ENCODE results near the gene UBA1.

Gene UBA1

DNA sequence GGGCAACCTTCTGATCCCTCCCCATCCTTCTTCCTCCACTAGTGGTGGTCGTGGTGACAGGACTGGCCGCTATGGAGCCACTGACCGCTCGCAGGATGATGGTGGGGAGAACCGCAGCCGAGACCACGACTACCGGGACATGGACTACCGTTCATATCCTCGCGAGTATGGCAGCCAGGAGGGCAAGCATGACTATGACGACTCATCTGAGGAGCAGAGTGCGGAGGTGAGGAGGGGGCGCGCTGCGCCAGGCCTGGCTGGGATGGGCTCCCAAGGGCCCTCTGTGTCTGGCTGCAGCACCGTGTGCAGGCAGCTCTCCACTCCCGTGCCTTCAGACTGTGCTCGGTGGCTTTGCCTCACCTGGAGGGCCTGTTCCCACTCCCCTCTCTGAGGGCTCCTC, 24.4 kb upstream of the UBA1 start:
- Histone ChIP-seq H3K4me3 (no peak overlapping the region), H3K27ac (no peak overlapping the region)

DNA sequence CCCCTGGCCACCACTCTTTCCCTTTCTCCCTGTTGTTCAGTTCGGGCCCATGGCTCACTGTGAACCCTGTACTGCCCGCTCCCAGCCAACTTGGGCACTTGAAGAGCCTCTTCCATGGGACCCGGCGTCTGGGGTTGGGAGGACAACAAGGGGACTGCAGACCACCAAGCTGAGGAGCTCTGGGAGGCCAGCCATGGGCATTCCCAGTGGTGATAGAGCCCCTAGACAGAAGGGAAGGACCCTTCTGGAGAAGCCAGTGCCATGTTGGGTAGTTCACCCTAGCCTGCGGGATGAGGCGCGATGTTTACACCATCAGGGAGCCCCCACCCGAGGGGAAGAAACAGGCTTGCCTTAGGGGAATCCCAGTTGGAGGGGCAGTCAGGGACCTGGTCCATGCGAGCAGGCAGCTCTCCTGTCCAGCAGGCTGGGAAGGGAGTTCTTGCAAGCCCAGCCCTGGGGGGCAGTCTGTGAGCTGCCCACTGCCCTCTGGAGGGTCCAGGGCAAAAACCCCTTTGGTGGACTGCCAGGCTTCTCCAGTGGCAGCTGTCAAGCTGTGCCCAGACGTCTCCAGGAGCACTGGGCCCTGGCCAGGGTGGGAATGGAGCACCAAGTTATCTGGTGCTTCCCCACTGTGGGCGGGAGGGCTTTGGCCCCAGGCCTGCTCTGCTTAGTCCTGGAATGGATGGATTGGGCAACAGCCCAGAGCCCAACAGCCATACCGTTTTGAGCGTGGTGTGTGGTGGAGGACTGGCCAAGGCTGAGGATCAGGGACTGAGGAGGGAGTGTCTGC, 23.7 kb upstream of the UBA1 start:
- H3K27ac ChIP-seq, result no peak overlapping the region
- no peak overlapping the region for H3K4me3 ChIP-seq

DNA sequence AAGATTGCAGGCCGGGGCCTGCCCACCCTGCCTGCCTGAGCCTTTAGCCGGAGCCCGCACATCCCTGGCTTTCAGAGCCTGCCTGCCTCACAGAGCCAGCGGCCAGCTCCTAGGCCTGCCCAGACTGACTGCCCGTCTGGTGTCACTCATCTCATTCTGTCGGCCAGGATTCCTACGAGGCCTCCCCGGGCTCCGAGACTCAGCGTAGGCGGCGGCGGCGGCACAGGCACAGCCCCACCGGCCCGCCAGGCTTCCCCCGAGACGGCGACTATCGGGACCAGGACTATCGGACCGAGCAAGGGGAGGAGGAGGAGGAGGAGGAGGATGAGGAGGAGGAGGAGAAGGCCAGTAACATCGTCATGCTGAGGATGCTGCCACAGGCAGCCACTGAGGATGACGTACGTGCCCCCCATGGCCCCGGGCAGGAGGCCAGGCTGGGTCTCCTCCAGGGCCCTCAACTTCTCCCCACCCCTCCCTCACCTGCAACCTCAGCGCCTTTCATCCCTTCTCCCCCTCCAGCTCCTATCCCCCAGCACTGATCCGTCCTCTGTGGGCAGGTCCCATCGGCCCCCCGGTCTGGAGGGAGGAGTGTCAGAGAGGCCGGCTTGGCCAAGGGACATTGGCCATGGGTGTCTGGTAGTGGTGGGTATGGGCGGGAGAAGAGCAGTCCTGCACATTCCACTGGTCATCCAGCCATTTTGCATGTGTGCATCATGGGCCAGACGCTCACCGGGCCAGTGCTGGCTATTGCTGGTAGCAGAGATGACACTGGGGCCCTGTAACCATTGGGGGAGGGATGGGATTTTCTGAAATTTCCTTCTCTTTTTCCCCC, 22.6 kb upstream of the UBA1 start:
- H3K4me3 ChIP-seq, result no peak overlapping the region
- H3K27ac ChIP-seq, result no peak overlapping the region

DNA sequence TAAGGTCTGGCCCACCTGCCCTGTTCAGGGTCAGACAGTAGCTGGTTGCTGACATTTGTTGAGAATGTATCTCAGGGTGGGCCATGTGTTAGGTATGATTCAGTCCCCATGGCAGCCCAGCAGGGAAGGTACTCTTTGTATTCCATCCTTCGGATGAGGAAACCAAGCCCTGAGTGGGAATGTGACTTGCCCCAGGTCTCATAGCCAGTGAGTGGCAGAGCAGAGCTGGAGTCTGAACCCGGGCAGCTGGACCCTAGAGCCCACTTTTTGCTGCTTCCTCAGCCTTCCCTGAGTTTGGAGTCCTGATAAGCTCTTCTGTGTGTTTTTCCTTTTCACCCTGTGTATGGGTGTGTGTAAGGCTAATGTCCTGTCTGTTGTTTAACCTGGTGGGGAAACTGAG, 21.6 kb upstream of the UBA1 start:
- Histone ChIP-seq H3K4me3 (no peak overlapping the region), H3K27ac (no peak overlapping the region)

DNA sequence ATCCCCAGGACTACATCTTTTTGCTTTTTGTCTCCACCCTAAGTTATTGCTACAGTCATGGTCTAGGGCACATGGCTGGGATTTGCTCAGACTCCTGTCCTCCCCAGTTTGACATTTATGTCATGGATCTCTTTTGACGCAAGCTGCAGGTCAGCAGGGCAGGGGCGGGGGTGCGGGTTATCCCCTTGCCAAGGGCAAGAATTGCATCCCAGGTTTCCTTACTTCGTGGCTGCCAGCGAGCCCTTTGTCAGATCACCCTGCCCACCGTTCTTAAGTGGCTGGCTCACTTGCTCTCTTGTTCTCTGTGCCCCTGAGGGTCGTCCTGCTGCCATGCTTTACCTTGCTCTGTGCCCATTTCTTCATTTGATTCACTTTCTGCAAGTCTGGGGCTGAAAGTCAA, 21.1 kb upstream of the UBA1 start:
- no peak overlapping the region for H3K4me3 ChIP-seq
- H3K27ac ChIP-seq, result no peak overlapping the region

DNA sequence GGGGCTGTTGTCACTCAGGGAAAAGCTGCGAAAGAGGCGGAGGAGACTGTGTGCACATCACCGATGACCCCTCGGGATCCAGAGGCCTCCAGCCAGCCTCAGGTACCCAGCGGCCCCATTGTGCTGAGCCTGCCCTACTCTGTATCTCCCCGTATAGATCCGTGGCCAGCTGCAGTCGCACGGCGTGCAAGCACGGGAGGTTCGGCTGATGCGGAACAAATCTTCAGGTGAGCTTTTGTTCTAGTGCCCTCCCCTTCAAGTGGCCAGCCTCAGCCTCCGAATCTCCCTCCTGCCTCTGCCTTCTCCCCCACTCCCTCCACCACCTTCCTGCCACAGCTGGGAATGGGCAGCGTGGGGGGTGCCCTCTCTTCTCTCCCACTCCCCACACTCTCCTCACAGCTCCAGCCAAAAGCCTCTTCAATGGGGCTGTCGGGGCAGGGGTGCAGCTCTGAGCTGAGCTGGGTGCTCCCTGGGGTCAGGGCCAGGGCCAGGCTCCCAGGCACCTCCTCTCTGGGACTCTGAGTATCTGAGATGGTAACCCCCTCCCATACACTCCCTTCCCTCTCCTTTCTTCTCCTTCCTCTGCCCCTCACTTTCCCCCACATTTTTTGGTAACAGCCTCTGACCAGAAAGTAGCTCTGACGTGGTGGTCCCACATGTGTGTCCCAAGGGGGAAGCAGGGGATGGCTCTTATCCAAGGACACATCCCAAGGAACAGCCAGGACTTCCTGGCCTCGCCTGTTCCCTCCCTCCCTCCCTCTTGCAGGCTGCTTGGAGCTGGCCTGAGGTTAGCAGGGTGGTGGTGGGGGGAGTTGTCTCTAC, 20.4 kb upstream of the UBA1 start:
- Histone ChIP-seq H3K27ac (no peak overlapping the region), H3K4me3 (no peak overlapping the region)

DNA sequence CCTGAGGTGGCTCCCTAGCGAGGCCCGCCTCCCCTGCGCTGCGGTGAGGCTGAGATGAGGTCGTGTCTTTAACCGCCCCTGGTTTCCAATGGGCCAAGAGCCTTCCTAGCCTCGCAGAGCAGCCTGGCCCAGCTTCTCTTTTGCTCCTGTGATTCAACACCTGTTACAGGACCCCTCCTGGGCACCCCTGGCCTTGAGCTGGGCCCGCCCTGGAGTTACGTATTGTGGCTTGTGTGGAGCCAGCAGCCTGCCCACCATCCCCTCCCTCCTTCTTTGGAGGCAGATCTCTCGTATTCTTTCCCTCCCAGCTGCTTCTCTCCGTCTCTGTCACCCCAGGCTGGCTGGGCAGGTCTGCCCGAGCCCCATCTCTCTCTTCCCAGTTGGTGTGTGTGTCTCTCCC, 19.3 kb upstream of the UBA1 start:
- Histone ChIP-seq H3K4me3 (no peak overlapping the region), H3K27ac (no peak overlapping the region)

DNA sequence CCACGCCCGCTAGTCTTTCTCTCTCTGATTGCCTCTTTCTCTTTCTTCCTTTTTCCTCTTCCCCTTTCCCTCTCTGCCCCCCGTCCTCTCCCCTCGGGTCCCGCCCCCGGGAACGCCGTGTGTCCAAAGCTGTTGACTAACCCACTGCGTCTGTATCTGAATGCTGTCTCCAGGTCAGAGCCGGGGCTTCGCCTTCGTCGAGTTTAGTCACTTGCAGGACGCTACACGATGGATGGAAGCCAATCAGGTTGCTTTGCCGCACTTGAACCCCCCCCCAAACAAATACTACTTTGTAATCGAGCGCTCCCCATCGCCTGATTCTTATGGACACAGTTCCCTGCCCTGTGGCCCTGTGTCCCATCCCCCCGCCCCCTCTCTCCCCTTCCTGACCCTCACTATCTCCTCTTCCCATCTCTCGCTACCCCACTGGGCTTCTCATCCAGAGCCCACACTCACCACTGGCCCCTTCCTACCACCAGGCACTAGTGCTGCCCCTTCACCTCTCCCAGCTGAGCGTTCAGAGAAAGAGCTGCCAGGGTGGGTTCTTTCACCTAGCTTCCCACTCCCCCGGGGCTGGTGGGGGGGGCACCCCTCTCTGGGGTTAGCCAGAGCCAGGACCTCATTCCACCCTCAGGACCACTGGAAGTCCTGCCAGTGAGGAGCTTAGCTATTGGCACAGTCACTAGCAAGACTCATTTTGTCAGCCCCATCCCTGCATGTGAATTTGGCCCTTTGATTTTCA, 18.6 kb upstream of the UBA1 start:
- Histone ChIP-seq H3K4me3 (no peak overlapping the region), H3K27ac (no peak overlapping the region)

DNA sequence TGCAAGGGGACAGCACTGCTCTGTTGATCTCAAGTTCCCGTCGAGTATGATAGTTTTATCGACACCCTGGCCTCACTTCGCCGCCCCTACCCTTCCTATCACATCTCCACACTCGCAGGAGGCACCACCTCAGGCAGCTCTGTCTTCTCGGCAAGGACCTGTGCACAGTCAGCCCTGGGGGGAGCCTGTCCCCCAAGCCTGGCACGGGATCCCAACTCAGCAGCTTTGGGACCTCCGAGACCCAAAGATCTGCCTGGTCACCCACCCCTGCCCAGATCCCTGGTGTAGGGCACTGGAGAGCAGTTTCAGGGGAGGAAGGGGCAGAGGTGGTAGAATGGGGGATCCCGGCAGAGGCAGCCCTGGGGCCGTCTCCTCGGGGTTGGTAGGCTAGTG, 18.0 kb upstream of the UBA1 start:
- H3K27ac ChIP-seq, result no peak overlapping the region
- H3K4me3 ChIP-seq, result no peak overlapping the region

DNA sequence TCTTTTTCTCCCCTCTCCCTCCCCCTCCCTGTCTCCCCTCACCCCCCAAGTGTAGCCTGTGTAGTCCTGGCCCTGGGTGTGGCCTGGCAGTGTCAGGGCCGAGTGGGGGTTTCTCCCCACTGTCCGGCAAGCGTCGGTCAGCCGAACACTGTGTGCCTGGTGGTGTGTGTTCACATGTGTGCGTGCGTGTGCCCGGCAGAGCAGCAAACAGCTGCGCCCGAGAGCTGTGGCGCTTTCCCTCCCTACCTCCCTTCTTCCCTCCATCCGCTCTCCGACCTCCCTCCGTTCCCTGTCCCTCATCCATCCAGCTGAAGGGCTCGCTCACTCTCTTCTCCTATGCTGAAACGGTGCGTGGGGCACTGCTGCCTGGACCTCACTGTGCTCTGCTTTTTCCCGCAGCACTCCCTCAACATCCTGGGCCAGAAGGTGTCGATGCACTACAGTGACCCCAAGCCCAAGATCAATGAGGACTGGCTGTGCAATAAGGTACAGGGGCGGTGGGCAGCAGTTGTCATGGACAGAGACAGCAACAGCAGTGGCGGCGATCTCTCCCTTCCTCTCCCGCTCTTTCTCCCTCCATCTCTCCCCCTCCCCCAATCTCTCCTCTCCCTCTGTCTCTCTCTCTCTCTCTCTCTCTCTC, 17.4 kb upstream of the UBA1 start:
- no peak overlapping the region for H3K4me3 ChIP-seq
- H3K27ac ChIP-seq, result no peak overlapping the region

DNA sequence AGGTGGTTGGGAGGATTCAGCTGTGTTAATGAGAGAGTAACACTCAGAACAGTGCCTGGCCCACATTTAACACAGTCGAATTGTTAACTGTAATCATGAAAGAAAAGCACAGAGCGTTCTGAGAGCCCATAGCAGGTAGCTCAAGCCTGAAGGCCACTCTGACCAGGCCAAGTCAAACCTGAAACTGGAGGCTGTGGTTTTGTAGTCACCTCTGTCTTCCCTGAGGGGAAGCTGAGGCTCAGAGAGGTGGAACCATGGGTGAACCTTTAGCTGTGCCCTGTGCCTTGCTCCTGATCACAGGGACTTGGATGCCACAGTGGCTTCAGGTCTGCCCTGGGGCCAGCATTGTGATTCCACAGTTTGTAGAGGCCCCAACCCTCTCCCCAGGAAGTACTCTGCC, 16.6 kb upstream of the UBA1 start:
- H3K4me3 ChIP-seq, result no peak overlapping the region
- no peak overlapping the region for H3K27ac ChIP-seq

DNA sequence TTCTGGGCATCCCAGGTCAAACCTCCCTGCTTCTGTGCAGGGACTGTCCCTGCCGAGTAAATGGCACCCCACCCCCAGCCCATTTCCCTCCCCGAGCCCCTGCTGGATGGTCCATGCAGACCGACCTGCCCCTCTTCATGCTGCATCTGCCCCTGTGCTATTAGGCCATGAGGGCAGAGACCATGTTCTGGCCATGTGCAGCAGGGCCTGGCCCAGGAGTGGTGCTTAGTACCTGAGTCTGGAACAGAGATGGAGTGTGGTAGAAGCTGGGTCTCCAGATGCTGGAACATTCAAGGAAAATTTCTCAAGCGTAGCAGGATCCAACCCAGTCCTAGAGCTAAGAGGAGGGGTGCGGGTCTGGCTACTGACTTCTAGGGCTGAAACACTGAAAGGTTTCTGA, 15.3 kb upstream of the UBA1 start:
- H3K4me3 ChIP-seq, result no peak overlapping the region
- H3K27ac ChIP-seq, result peak overlapping the region in 1 of 21 experiments; percentile 55

DNA sequence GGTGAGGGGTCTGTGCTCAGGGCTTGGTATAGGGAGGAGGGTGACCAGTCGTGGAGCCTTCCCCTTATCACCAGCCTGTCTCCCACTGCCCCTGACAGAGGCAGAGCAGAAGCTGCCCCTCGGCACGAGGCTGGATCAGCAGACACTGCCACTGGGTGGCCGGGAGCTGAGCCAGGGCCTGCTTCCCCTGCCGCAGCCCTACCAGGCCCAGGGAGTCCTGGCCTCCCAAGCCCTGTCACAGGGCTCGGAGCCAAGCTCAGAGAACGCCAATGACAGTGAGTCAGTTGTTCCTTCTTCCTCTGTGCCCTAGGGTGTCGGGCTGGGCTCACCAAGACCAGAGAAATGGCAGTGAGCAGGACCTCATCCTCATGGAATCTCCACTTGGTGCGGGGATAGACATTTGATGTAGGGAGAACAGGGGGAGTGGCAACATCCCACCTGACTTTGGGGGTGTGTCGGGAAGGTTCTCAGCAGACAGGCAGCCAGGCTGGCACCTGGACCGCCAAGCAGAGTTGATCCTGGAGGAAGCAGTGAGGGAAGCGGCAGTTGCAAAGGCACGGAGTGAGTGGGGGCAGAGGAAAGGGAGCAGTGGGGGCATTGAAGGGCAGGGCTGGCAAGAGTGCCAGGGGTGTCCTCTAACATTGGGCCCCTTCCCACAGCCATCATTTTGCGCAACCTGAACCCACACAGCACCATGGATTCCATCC, 14.3 kb upstream of the UBA1 start:
- Histone ChIP-seq H3K4me3 (no peak overlapping the region), H3K27ac (peak overlapping the region in 4 of 21 experiments; percentile 26 to 52 (median 50))

DNA sequence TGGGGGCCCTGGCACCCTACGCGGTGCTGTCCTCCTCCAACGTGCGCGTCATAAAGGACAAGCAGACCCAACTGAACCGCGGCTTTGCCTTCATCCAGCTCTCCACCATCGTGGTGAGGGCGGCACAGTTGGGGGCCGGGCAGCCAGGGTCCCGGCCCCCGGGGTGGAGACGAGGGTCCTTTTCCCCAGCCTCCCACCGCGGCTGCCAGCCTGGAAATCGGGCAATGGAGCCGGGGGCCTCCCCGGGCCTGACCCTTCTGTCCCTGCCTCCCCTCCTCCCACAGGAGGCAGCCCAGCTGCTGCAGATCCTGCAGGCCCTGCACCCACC, 13.7 kb upstream of the UBA1 start:
- no peak overlapping the region for H3K4me3 ChIP-seq
- peak overlapping the region in 1 of 21 experiments; percentile 52 for H3K27ac ChIP-seq

DNA sequence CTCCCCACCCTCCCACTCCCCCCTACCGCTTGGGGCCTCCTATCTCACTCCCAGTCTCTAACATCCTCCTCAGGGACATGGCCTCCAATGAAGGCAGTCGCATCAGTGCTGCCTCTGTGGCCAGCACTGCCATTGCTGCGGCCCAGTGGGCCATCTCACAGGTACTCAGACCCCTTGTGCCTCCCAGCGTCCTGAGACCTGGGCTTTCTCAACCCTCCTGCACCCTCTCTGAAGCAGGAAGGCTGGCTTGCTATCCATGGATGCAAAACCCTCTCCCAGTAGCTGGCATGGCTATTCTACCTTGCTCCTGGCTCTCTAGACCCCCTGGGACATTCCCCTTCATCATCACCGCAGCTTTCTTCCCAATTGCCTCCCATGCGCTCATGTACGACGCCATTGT, 13.3 kb upstream of the UBA1 start:
- Histone ChIP-seq H3K4me3 (no peak overlapping the region), H3K27ac (no peak overlapping the region)

DNA sequence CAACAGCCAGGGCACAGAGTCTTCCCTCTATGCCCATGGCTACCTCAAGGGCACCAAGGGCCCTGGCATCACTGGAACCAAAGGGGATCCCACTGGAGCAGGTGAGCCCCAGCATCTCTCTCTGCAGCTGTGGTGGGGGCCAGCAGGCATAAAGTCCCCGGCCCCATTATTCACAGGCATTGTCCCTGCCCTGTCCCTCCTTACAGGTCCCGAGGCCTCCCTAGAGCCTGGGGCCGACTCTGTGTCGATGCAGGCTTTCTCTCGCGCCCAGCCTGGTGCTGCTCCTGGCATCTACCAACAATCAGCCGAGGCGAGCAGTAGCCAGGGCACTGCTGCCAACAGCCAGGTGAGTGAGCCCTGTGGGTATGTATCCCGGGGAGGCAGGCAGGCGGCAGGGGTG, 12.3 kb upstream of the UBA1 start:
- H3K27ac ChIP-seq, result no peak overlapping the region
- H3K4me3 ChIP-seq, result no peak overlapping the region

DNA sequence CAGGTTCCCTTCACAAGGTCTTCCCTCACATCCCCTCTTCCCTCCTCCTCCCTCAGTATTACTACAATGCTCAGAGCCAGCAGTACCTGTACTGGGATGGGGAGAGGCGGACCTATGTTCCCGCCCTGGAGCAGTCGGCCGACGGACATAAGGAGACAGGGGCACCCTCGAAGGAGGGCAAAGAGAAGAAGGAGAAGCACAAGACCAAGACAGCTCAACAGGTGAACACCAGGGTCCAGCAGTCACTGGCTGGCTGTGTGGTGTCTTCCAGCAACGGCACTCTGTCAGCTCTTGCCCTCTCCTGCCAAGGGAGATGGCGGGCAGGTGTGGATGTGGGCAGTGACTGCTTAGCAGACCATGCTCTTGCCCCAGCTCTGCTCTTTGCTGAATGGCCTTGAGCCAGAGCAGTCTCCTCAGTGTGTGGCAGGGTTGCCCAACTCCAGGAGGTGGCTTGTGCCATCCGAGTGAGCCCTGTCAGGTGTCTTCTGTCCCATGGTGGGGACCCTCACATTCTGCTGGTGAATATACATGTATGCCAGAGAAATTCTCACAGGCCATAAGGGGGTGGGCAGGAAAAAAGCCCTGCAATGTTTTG, 11.4 kb upstream of the UBA1 start:
- Histone ChIP-seq H3K4me3 (no peak overlapping the region), H3K27ac (no peak overlapping the region)

DNA sequence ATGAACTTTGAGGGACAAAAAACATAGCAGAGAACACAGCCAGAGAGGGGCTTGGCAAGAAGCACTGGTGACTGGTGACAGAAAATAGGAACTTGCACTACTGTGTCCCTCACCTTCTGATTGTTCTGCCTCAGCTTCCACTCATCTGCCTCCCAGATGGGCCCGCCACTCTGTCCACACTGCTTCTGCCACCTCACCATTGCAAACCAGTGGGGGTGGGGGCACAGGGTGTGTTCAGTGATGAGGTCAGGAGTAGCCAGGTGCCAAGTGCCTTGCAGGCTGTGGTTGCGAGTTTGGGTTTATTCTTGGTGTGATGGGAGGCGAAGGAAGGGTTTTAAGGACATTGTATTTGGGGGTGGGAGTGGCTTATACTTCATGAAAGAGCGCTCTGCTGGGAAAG, 9.1 kb upstream of the UBA1 start:
- Histone ChIP-seq H3K4me3 (no peak overlapping the region), H3K27ac (no peak overlapping the region)

DNA sequence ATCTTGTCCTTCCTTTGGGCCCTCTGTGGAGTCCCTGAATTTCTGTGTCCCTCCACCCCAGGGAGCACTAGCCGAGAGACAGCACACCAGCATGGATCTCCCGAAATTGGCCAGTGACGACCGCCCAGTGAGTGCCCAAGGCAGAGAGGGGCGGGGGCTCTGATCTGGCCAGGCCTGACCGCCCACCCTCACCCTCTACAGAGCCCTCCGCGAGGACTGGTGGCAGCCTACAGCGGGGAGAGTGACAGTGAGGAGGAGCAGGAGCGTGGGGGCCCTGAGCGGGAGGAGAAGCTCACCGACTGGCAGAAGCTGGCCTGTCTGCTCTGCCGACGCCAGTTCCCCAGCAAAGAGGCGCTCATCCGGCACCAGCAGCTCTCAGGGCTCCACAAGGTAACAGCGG, 8.4 kb upstream of the UBA1 start:
- Histone ChIP-seq H3K4me3 (no peak overlapping the region), H3K27ac (no peak overlapping the region)
